Measurements from ENCODE around the gene FAM177B.
"Not testable (repeated sequence)": the region's sequence is repeated elsewhere in the genome, so short reads cannot be mapped to it uniquely, and the experiment has no call there.

Gene FAM177B

GRCh38 chr1:222741630-222742457 lies 4.8 kb downstream of the FAM177B start:
- not testable (repeated sequence) for DNase-seq

- no peak for DNase-seq
These were observed 12.9 kb downstream of the FAM177B start for GRCh38 chr1:222749927-222750326.

GRCh38 chr1:222750651-222751050 lies 13.6 kb downstream of the FAM177B start:
- no peak for DNase-seq

- no peak for DNase-seq
These were observed 14.3 kb downstream of the FAM177B start for GRCh38 chr1:222751255-222751654.

- DNase-seq = no peak
These were observed 17.6 kb downstream of the FAM177B start for GRCh38 chr1:222754366-222755139.

- no peak for DNase-seq
These were observed 20.8 kb downstream of the FAM177B start for GRCh38 chr1:222757646-222758268.

- no peak for DNase-seq
These were observed 22.5 kb downstream of the FAM177B start for GRCh38 chr1:222759451-222760035.

GRCh38 chr1:222761083-222761482 lies 24.1 kb downstream of the FAM177B start:
- DNase-seq = no peak

- not testable (repeated sequence) for DNase-seq
These were observed 25.2 kb downstream of the FAM177B start for GRCh38 chr1:222762178-222762577.

- DNase-seq = no peak
These were observed 30.2 kb downstream of the FAM177B start for GRCh38 chr1:222767152-222767571.

GRCh38 chr1:222768592-222768991 lies 31.6 kb downstream of the FAM177B start:
- no peak for DNase-seq

GRCh38 chr1:222769181-222769580 lies 32.2 kb downstream of the FAM177B start:
- DNase-seq = no peak

- no peak for DNase-seq
These were observed 33.1 kb downstream of the FAM177B start for GRCh38 chr1:222769971-222770620.

GRCh38 chr1:222772996-222773379 lies 36.0 kb downstream of the FAM177B start:
- DNase-seq = peak; percentile 8

- no peak for DNase-seq
These were observed 40.5 kb downstream of the FAM177B start for GRCh38 chr1:222777463-222777862.

- no peak for DNase-seq
These were observed 41.0 kb downstream of the FAM177B start for GRCh38 chr1:222777977-222778376.

GRCh38 chr1:222781251-222781650 lies 44.2 kb downstream of the FAM177B start:
- no peak for DNase-seq

- no peak for DNase-seq
These were observed 46.0 kb downstream of the FAM177B start for GRCh38 chr1:222783051-222783450.

- no peak for DNase-seq
These were observed 47.4 kb downstream of the FAM177B start for GRCh38 chr1:222784371-222784770.

- no peak for DNase-seq
These were observed 47.9 kb downstream of the FAM177B start for GRCh38 chr1:222784916-222785315.

- DNase-seq = no peak
These were observed 48.5 kb downstream of the FAM177B start for GRCh38 chr1:222785529-222785928.

- no peak for DNase-seq
These were observed 49.1 kb downstream of the FAM177B start for GRCh38 chr1:222786121-222786520.

GRCh38 chr1:222787729-222788128 lies 50.7 kb downstream of the FAM177B start:
- no peak for DNase-seq

All from CD4-positive, alpha-beta T cell treated with Interleukin-21 for 1 hour (primary cell).